GM12873 (cell line): ENCODE results near the gene BOLA2B.

ENCODE experiments used
- TF ChIP-seq, protein P1 (sequence below): IDR thresholded peaks from 2 replicates; pipeline ENCODE4 v1.5.1; 2012; ENCODE audit warnings: low read depth, mild to moderate bottlenecking, moderate library complexity, low read length, control low read depth; ENCODE audit not compliant: insufficient read depth; ENCODE audit errors: missing control alignments

BOLA2B gene

DNA sequence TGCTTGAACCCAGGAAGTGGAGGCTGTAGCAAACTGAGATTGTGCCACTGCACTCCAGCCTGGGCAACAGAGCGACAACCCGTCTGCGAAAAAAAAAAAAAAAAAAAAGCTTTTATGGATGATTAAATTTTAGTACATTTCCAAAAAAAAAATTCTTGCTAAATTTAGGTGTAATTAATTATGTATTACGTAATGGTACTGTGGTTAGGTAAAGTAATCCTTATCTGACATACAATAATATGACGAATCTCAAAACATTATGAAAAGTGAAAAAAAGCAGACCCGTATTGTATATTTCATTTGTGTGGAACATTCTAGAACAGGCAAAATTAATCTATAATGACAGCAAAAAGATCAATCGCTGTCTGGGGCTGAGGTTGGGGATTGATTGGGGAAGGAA is 20.4 kb downstream of the BOLA2B start:
- TF ChIP-seq, protein P1, sequence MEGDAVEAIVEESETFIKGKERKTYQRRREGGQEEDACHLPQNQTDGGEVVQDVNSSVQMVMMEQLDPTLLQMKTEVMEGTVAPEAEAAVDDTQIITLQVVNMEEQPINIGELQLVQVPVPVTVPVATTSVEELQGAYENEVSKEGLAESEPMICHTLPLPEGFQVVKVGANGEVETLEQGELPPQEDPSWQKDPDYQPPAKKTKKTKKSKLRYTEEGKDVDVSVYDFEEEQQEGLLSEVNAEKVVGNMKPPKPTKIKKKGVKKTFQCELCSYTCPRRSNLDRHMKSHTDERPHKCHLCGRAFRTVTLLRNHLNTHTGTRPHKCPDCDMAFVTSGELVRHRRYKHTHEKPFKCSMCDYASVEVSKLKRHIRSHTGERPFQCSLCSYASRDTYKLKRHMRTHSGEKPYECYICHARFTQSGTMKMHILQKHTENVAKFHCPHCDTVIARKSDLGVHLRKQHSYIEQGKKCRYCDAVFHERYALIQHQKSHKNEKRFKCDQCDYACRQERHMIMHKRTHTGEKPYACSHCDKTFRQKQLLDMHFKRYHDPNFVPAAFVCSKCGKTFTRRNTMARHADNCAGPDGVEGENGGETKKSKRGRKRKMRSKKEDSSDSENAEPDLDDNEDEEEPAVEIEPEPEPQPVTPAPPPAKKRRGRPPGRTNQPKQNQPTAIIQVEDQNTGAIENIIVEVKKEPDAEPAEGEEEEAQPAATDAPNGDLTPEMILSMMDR: no peak

DNA sequence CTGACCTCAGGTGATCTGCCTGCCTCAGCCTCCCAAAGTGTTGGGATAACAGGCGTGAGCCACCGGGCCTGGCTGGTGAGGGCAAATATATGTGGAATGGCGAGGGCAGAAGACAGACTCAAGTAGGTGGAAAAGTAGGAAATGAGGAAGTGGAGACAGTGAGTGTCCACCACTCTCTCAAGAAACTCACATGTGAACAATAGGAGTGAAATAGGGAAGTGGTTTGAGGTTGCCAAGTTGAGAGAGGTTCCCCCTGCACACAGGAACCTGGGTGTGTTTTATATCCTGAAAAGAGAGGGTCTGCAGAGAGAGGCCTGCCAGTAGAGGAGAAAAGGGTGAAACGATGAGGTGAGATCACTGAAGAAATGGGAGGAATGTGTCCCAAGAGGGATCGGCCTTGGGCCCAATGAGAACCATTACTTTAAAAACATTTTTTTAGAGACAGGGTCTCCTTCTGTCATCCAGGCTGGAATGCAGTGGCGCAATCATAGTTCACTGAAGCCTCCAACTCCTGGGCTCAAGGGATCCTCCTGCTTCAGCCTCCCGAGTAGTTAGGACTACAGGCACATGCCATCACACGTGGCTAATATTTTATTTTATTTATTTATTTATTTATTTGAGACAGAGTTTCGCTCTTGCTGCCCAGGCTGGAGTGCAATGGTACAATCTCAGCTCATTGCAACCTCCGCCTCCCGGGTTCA is 27.1 kb downstream of the BOLA2B start:
- TF ChIP-seq, protein P1: no peak

- TF ChIP-seq, protein P1: no peak
Measured at GRCh38 chr16:30163538-30163937, 29.9 kb downstream of the BOLA2B start.

DNA sequence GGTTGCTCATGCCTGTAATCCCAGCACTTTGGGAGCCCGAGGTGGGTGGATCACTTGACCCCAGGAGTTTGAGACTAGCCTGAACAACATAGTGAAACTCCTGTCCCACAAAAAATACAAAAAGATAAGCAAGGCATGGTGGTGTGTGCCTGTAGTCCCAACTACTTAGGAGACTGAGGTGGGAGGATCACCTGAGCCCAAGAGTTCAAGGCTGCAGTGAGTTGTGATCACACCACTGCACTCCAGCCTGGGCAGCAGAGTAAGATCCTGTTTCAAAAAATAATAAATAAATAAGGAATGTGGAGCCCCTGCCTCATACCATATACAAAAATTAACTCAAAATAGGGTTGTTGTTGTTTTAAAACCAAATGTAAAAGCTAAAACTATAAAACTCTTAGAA is 36.3 kb downstream of the BOLA2B start:
- TF ChIP-seq, protein P1: no peak

DNA sequence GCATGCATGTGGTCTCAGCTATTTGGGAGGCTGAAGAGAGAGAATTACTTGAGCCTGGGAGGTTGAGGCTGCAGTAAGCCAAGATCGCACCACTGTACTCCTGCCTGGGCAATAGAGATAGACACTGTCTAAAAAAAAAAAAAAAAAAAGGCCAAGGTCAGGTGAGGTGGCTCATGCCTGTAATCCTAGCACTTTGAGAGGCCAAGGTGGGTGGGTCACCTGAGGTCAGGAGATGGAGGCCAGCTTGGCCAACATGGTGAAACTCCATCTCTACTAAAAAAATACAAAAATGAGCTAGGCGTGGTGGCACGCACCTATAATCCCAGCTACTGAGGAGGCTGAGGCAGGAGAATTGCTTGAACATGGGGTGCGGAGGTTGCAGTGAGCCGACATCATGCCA is 38.3 kb downstream of the BOLA2B start:
- TF ChIP-seq, protein P1: no peak

GRCh38 chr16:30152517-30152916 is 40.9 kb downstream of the BOLA2B start:
- TF ChIP-seq, protein P1: no peak

- TF ChIP-seq, protein P1: no peak
Measured at GRCh38 chr16:30151091-30151490, 42.4 kb downstream of the BOLA2B start.
